GM18508 (cell line): ENCODE data around the gene BEST4.
"Not testable (repeated sequence)": the region's sequence is repeated elsewhere in the genome, so short reads cannot be mapped to it uniquely, and the experiment has no call there.

ENCODE experiments used
- ATAC-seq: cut with Tn5 transposase; IDR thresholded peaks from one replicate; pipeline ENCODE4 v1.9.1; 2021; ENCODE audit warnings: moderate number of reproducible peaks; ENCODE audit not compliant: insufficient read depth, unreplicated experiment

Gene BEST4

GRCh38 chr1:44783697-44784093, 4.3 kb downstream of the BEST4 start:
- no peak for ATAC-seq

- ATAC-seq = no peak
These were observed 7.3 kb downstream of the BEST4 start for GRCh38 chr1:44780583-44781121.

GRCh38 chr1:44778705-44779576, 9.0 kb downstream of the BEST4 start:
- no peak for ATAC-seq

- no peak for ATAC-seq
These were observed 9.9 kb downstream of the BEST4 start for GRCh38 chr1:44777969-44778635.

GRCh38 chr1:44777547-44777946, 10.4 kb downstream of the BEST4 start:
- no peak for ATAC-seq

GRCh38 chr1:44776730-44777068, 11.3 kb downstream of the BEST4 start:
- no peak for ATAC-seq

GRCh38 chr1:44775930-44776729, 11.8 kb downstream of the BEST4 start:
- no peak for ATAC-seq

- peak; percentile 62 for ATAC-seq
These were observed 12.7 kb downstream of the BEST4 start, which contains the start of gene RPS8 for GRCh38 chr1:44775078-44775929. Gene RPS8 (plus strand): TSS chr1:44775540. CDS start chr1:44775597, 57 bp downstream.

- not testable (repeated sequence) for ATAC-seq
These were observed 21.5 kb downstream of the BEST4 start for GRCh38 chr1:44766421-44766820.

- no peak for ATAC-seq
These were observed 27.1 kb downstream of the BEST4 start for GRCh38 chr1:44760876-44761275.

GRCh38 chr1:44759077-44759476, 28.9 kb downstream of the BEST4 start:
- ATAC-seq = no peak

- no peak for ATAC-seq
These were observed 30.6 kb downstream of the BEST4 start for GRCh38 chr1:44757420-44757819.

GRCh38 chr1:44747878-44748277, 40.1 kb downstream of the BEST4 start:
- ATAC-seq = no peak

GRCh38 chr1:44743211-44743610, 44.8 kb downstream of the BEST4 start:
- ATAC-seq = no peak

- no peak for ATAC-seq
These were observed 47.8 kb downstream of the BEST4 start for GRCh38 chr1:44740179-44740617.

GRCh38 chr1:44739307-44740178, 48.4 kb downstream of the BEST4 start, which contains the start of gene KIF2C:
Gene KIF2C (plus strand): TSS chr1:44739837. CDS start chr1:44739933, 96 bp downstream.
- ATAC-seq = peak; percentile 69

- ATAC-seq = not testable (repeated sequence)
These were observed 49.0 kb downstream of the BEST4 start for GRCh38 chr1:44738953-44739306.

- no peak for ATAC-seq
These were observed 52.0 kb downstream of the BEST4 start for GRCh38 chr1:44735992-44736391.

GRCh38 chr1:44733784-44734183, 54.2 kb downstream of the BEST4 start:
- no peak for ATAC-seq
